Liver (tissue), 2 donors: ENCODE results near the gene TUBGCP2.

Experiments
- GABPA ChIP-seq, 2 donors: IDR thresholded peaks in 1 of 2; conservative IDR thresholded peaks in 1 of 2; 2 replicates each; pipeline ENCODE4 v1.6.1; 2016; ENCODE audit warnings: antibody characterized with exemption in 2 of 2, mild to moderate bottlenecking in 1 of 2, moderate library complexity in 1 of 2
- ZBTB33 ChIP-seq: IDR thresholded peaks from 2 replicates; pipeline ENCODE4 v1.6.1; 2016; ENCODE audit warnings: antibody characterized with exemption
- donor health status: healthy.

GRCh38 chr10:133353202-133353959, 44.7 kb upstream of the TUBGCP2 start:
- TF ChIP-seq ZBTB33, result peak; percentile 32
- no peak for TF ChIP-seq GABPA (IDR thresholded peaks at IDR 0.05 in 1 of 2, conservative IDR thresholded peaks at IDR 0.05 in 1 of 2)
